GM12872 (cell line): ENCODE measurements around the gene ADRM1.

ENCODE experiments used
- CTCF ChIP-seq: IDR thresholded peaks from 3 replicates; pipeline ENCODE4 v1.5.1; 2011; ENCODE audit warnings: low read depth, mild to moderate bottlenecking, low read length, moderate library complexity; ENCODE audit not compliant: insufficient read depth

ADRM1 gene

GRCh38 chr20:62269871-62270270, 32.9 kb upstream of the ADRM1 start:
- TF ChIP-seq CTCF: no peak

- TF ChIP-seq CTCF: 0 out of 3 replicates have a peak, but pooled peaks have one; percentile 8
Observed at GRCh38 chr20:62272200-62272599, 30.6 kb upstream of the ADRM1 start.

GRCh38 chr20:62273416-62273815, 29.4 kb upstream of the ADRM1 start:
- no peak for TF ChIP-seq CTCF

- no peak for TF ChIP-seq CTCF
Observed at GRCh38 chr20:62274332-62274950, 28.4 kb upstream of the ADRM1 start.

GRCh38 chr20:62275219-62275618, 27.6 kb upstream of the ADRM1 start:
- TF ChIP-seq CTCF: no peak

- TF ChIP-seq CTCF: no peak
Observed at GRCh38 chr20:62276439-62276838, 26.4 kb upstream of the ADRM1 start.

GRCh38 chr20:62277253-62277652, 25.5 kb upstream of the ADRM1 start:
- no peak for TF ChIP-seq CTCF
